ENCODE measurements around the gene TGFA. TPM values are rescaled to one million over a fixed set of nuclear protein-coding genes. Genes with fewer than 3 reads are reported as not detected.

TGFA gene
- total and polyA plus RNA-seq, 7 experiments from 2014 or later, result 0.44 to 3.2 (median 1.9) TPM; not detected in 1

DNA sequence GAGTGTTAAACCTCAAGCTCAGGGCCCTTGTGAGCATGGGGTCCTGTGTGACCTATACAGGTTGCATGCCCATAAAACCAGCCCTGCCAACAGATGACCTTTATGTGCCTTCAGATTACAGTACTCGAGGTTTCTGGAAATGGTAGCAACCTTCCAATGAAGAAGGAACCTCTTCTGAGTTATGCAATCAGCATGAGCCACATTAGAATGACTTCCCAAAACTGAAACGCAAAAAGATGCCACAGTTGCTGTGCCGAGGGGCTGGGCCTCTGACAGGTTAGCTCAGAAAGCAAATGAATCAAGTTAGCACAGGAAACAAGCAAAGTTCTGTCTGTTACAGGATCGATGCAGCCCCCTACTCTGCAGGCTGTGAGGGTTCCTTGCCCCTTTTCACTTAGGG lies 37.7 kb downstream of the TGFA start:
- H3K9me3 ChIP-seq (ENCODE audit: control insufficient read depth in 2 of 3, low read length in 3 of 3), result no peaks in the 10 kb centered on the region
- Mint-ChIP-seq H3K27ac (no peak overlapping the region), H3K36me3 (peaks cover 0 to 4% (median 0%) of the 10 kb centered on the region in 5 donors), H3K4me1 (peaks cover 0 to 19% (median 11%) of the 10 kb centered on the region in 7 donors), H3K4me3 (no peak overlapping the region), H3K9me3 (no peaks in the 10 kb centered on the region), H3K27me3 (no peaks in the 10 kb centered on the region)
- ChIA-PET POLR2A (no interaction called here), CTCF (no interaction called here)
- no peak overlapping the region for H3K27ac ChIP-seq (ENCODE audit: low read depth, low read length)
- intact Hi-C loops (cut with micrococcal nuclease), result no loop called here
- H3K4me1 ChIP-seq (ENCODE audit: control insufficient read depth in 2 of 2, insufficient read depth in 2 of 2, low read length in 2 of 2), result no peaks in the 10 kb centered on the region
- no peaks in the 10 kb centered on the region for H3K27me3 ChIP-seq (ENCODE audit: control insufficient read depth in 2 of 2, insufficient read depth in 2 of 2, low read length in 2 of 2)
- H3K36me3 ChIP-seq (ENCODE audit: control insufficient read depth in 2 of 3, insufficient read depth in 3 of 3, low read length in 3 of 3), result no peaks in the 10 kb centered on the region
- DNase-seq (no peak), ATAC-seq (peak; percentile 67)
- H3K4me3 ChIP-seq (ENCODE audit: low read length), result no peak overlapping the region

DNA sequence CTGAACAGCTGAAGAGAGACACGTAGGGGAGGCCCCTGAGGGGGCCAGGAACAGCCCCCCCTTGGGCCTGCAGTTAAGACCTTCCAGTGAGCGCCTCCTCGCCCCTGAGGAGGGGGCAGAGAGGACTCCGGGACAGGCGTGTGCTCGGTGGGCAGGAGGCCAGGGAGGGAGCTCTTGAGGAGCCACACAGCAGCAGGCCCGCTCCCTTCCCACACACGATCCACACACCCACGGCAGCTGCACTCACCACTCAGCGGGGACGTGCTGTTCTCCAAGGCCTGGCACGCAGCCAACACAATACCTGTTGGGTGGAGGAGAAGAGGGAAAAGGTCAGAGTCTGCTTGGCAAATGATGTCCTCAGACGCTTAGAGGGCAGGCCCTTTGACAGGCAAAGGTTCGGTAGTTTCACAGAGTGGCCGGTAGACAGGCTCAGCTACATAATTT lies 39.0 kb downstream of the TGFA start:
- H3K27ac ChIP-seq (ENCODE audit: low read depth, low read length), result no peak overlapping the region
- H3K27me3 ChIP-seq (ENCODE audit: control insufficient read depth in 2 of 2, insufficient read depth in 2 of 2, low read length in 2 of 2), result no peaks in the 10 kb centered on the region
- intact Hi-C loops (cut with micrococcal nuclease), result no loop called here
- no peaks in the 10 kb centered on the region for H3K9me3 Mint-ChIP-seq
- ChIA-PET CTCF (interaction anchor here (0.5 kb wide), 1 partner anchor 563 kb away, joined by 3 read pairs; no protein-coding TSS in a partner anchor), POLR2A (no interaction called here)
- H3K27ac Mint-ChIP-seq, result no peak overlapping the region
- no peaks in the 10 kb centered on the region for H3K27me3 Mint-ChIP-seq
- H3K36me3 Mint-ChIP-seq, result peaks cover 0 to 7% (median 0%) of the 10 kb centered on the region in 5 donors
- no peaks in the 10 kb centered on the region for H3K36me3 ChIP-seq (ENCODE audit: control insufficient read depth in 2 of 3, insufficient read depth in 3 of 3, low read length in 3 of 3)
- H3K4me3 Mint-ChIP-seq, result no peak overlapping the region
- no peaks in the 10 kb centered on the region for H3K4me1 ChIP-seq (ENCODE audit: control insufficient read depth in 2 of 2, insufficient read depth in 2 of 2, low read length in 2 of 2)
- peaks cover 0 to 17% (median 11%) of the 10 kb centered on the region in 7 donors for H3K4me1 Mint-ChIP-seq
- no peak for DNase-seq
- no peak overlapping the region for H3K4me3 ChIP-seq (ENCODE audit: low read length)
- H3K9me3 ChIP-seq (ENCODE audit: control insufficient read depth in 2 of 3, low read length in 3 of 3), result no peaks in the 10 kb centered on the region
- ATAC-seq, result no peak

DNA sequence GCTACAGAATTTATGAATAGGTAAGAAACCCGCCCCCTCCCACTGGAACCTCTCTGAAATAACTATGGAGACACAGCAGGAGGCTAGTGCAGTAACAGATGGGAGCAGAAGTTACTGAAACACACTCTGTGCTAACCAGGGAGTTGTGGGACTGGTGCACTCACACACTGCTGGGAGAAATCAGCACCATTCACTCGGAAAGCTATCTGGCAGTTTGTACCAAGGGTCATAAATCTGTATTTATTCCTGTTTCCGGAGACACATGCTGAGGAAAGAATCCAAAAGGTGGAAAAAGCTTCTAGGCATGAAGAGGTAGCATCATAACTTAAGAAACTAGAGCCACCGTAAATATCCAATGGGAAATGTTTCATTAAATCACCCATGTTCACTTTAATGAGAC lies 39.9 kb downstream of the TGFA start:
- H3K36me3 ChIP-seq (ENCODE audit: control insufficient read depth in 2 of 3, insufficient read depth in 3 of 3, low read length in 3 of 3), result no peaks in the 10 kb centered on the region
- peaks cover 0 to 16% (median 11%) of the 10 kb centered on the region in 7 donors for H3K4me1 Mint-ChIP-seq
- ATAC-seq, result no peak
- H3K9me3 ChIP-seq (ENCODE audit: control insufficient read depth in 2 of 3, low read length in 3 of 3), result no peaks in the 10 kb centered on the region
- POLR2A ChIA-PET, result no interaction called here
- CTCF ChIA-PET, result interaction anchor here (0.6 kb wide), 1 partner anchor 272 kb away, joined by 3 read pairs; no protein-coding TSS in a partner anchor
- H3K27ac ChIP-seq (ENCODE audit: low read depth, low read length), result no peak overlapping the region
- no peaks in the 10 kb centered on the region for H3K9me3 Mint-ChIP-seq
- no peak for DNase-seq
- peaks cover 0 to 7% (median 0%) of the 10 kb centered on the region in 5 donors for H3K36me3 Mint-ChIP-seq
- no peaks in the 10 kb centered on the region for H3K27me3 ChIP-seq (ENCODE audit: control insufficient read depth in 2 of 2, insufficient read depth in 2 of 2, low read length in 2 of 2)
- H3K4me3 ChIP-seq (ENCODE audit: low read length), result no peak overlapping the region
- H3K4me3 Mint-ChIP-seq, result no peak overlapping the region
- intact Hi-C loops (cut with micrococcal nuclease), result no loop called here
- no peak overlapping the region for H3K27ac Mint-ChIP-seq
- H3K4me1 ChIP-seq (ENCODE audit: control insufficient read depth in 2 of 2, insufficient read depth in 2 of 2, low read length in 2 of 2), result no peaks in the 10 kb centered on the region
- no peaks in the 10 kb centered on the region for H3K27me3 Mint-ChIP-seq

DNA sequence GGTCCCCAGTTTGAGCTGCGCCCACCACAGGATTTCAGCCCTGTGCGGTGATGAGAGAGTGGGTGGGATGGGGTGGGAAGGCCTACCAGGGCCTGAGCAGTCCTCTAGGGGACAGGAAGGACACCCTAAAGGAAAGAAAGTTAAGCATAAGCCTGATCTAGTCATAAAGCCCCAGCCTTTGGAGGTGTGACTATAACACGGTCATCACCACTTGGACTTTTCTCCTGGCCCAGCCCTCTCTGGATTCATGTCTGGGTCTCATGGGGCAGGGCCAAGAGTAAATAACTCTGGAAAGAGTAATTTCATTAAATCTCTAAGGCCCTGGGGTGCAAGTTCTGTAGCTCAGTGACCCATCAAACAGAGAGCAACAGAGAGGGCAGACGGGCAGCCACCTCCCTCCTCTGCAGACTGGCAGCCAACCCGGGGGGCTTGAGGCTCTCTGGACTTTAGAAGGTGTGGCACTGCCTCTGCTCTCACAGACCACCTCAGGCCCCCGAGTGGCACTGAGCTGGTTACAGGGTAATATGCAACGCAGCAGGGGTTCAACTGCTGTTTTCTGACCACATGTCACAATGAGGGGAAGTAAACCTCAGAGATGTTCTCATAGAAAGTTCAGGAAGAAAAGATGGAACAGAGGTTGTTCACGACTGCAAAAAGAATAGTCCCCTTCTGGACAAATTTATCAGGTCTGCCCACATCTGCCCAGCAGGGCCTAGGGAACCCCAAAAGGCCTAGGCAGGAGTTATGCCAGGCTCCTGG lies 41.5 kb downstream of the TGFA start:
- Mint-ChIP-seq H3K27me3 (no peaks in the 10 kb centered on the region), H3K27ac (no peak overlapping the region), H3K36me3 (peaks cover 0 to 7% (median 0%) of the 10 kb centered on the region in 5 donors), H3K9me3 (no peaks in the 10 kb centered on the region), H3K4me3 (no peak overlapping the region), H3K4me1 (peaks cover 0 to 12% (median 10%) of the 10 kb centered on the region in 7 donors)
- H3K4me1 ChIP-seq (ENCODE audit: control insufficient read depth in 2 of 2, insufficient read depth in 2 of 2, low read length in 2 of 2), result no peaks in the 10 kb centered on the region
- no peaks in the 10 kb centered on the region for H3K36me3 ChIP-seq (ENCODE audit: control insufficient read depth in 2 of 3, insufficient read depth in 3 of 3, low read length in 3 of 3)
- POLR2A ChIA-PET, result no interaction called here
- no peaks in the 10 kb centered on the region for H3K27me3 ChIP-seq (ENCODE audit: control insufficient read depth in 2 of 2, insufficient read depth in 2 of 2, low read length in 2 of 2)
- DNase-seq (no peak), ATAC-seq (no peak)
- H3K9me3 ChIP-seq (ENCODE audit: control insufficient read depth in 2 of 3, low read length in 3 of 3), result no peaks in the 10 kb centered on the region
- H3K27ac ChIP-seq (ENCODE audit: low read depth, low read length), result no peak overlapping the region
- no peak overlapping the region for H3K4me3 ChIP-seq (ENCODE audit: low read length)
- CTCF ChIA-PET, result no interaction called here
- intact Hi-C loops (cut with micrococcal nuclease), result no loop called here

DNA sequence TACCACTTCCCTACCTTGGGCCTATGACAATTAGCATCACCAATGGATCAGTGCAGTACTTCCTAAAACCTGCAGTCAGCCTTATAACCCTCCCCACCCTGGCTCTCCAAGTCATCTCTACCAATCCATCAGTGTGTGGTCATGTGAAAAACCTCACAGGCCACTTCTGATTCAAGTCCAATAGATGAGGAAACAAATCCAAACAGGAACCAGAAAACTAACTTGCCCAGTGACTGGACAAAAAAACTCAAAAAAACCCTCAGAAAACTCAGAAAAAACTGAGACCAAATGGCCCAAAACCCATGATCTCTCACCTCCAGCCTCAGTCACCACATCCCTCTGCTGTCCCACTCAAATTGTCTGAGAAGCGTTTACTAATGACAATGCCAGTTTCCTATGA lies 43.3 kb downstream of the TGFA start:
- Mint-ChIP-seq H3K27ac (no peak overlapping the region), H3K4me1 (peaks cover 0 to 5% (median 0%) of the 10 kb centered on the region in 7 donors), H3K4me3 (no peak overlapping the region), H3K27me3 (no peaks in the 10 kb centered on the region), H3K9me3 (no peaks in the 10 kb centered on the region), H3K36me3 (peaks cover 0 to 7% (median 0%) of the 10 kb centered on the region in 5 donors)
- no peaks in the 10 kb centered on the region for H3K36me3 ChIP-seq (ENCODE audit: control insufficient read depth in 2 of 3, insufficient read depth in 3 of 3, low read length in 3 of 3)
- POLR2A ChIA-PET, result no interaction called here
- H3K4me3 ChIP-seq (ENCODE audit: low read length), result no peak overlapping the region
- H3K27ac ChIP-seq (ENCODE audit: low read depth, low read length), result no peak overlapping the region
- no peaks in the 10 kb centered on the region for H3K4me1 ChIP-seq (ENCODE audit: control insufficient read depth in 2 of 2, insufficient read depth in 2 of 2, low read length in 2 of 2)
- H3K9me3 ChIP-seq (ENCODE audit: control insufficient read depth in 2 of 3, low read length in 3 of 3), result no peaks in the 10 kb centered on the region
- no peak for DNase-seq
- intact Hi-C loops (cut with micrococcal nuclease), result no loop called here
- CTCF ChIA-PET, result no interaction called here
- no peaks in the 10 kb centered on the region for H3K27me3 ChIP-seq (ENCODE audit: control insufficient read depth in 2 of 2, insufficient read depth in 2 of 2, low read length in 2 of 2)
- peak; percentile 90 for ATAC-seq

DNA sequence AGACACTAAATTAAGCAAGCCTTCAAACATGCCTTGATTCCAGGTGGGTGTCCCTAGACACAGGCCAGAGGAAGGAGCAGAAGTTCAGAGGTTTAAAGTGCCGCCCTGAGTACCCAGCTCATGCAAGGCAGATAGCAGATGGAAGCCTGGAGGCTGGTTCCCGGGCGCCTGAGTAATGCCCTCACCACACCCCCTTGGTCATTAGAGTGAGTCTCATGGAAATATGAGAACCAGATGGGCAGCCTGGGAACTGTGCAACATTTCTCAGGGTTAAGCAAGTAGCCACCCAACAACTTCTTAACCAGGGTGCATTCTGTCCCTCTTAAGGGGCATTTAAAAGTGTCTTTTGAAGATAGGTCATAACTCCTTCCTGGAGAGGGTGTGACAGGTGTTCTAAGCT lies 44.1 kb downstream of the TGFA start:
- Mint-ChIP-seq H3K4me1 (peaks cover 0 to 9% (median 0%) of the 10 kb centered on the region in 7 donors), H3K9me3 (no peaks in the 10 kb centered on the region), H3K36me3 (peaks cover 0 to 7% (median 0%) of the 10 kb centered on the region in 5 donors), H3K4me3 (no peak overlapping the region), H3K27me3 (no peaks in the 10 kb centered on the region), H3K27ac (no peak overlapping the region)
- intact Hi-C loops (cut with micrococcal nuclease), result no loop called here
- Histone ChIP-seq H3K4me1 (ENCODE audit: control insufficient read depth in 2 of 2, insufficient read depth in 2 of 2, low read length in 2 of 2) (no peaks in the 10 kb centered on the region), H3K27ac (ENCODE audit: low read depth, low read length) (no peak overlapping the region), H3K27me3 (ENCODE audit: control insufficient read depth in 2 of 2, insufficient read depth in 2 of 2, low read length in 2 of 2) (no peaks in the 10 kb centered on the region), H3K4me3 (ENCODE audit: low read length) (no peak overlapping the region), H3K9me3 (ENCODE audit: control insufficient read depth in 2 of 3, low read length in 3 of 3) (no peaks in the 10 kb centered on the region), H3K36me3 (ENCODE audit: control insufficient read depth in 2 of 3, insufficient read depth in 3 of 3, low read length in 3 of 3) (no peaks in the 10 kb centered on the region)
- ChIA-PET CTCF (no interaction called here), POLR2A (no interaction called here)
- peak; percentile 28 for ATAC-seq
- DNase-seq, result no peak

Data from naive thymus-derived CD4-positive, alpha-beta T cell (primary cell).